GM12892 (cell line): ENCODE measurements around the gene NELL1.

ENCODE experiments used
- POLR2A ChIP-seq: IDR thresholded peaks from 2 replicates; pipeline ENCODE4 v1.6.1; 2011; ENCODE audit warnings: low read depth, low read length, control low read depth
- POLR2AphosphoS5 ChIP-seq: IDR thresholded peaks from 2 replicates; pipeline ENCODE4 v1.6.1; 2011; ENCODE audit warnings: low read depth, low read length, control low read depth
- TAF1 ChIP-seq: IDR thresholded peaks from 2 replicates; pipeline ENCODE4 v1.6.1; 2011; ENCODE audit warnings: low read depth, mild to moderate bottlenecking, control low read depth, low read length, borderline replicate concordance

GRCh38 chr11:20844216-20844615, 174.8 kb downstream of the NELL1 start:
- TF ChIP-seq POLR2A (no peak), TAF1 (no peak), POLR2AphosphoS5 (no peak)
